NCI-H2227 (cell line): Measurements from ENCODE around the gene TYW1.
"Not testable (repeated sequence)": the region's sequence is repeated elsewhere in the genome, so short reads cannot be mapped to it uniquely, and the experiment has no call there.

Experiments used
- DNase-seq: peaks from one replicate; lab custom pipeline; 2025; ENCODE audit not compliant: unreplicated experiment; lab: John Stamatoyannopoulos, UW

TYW1 gene

DNA sequence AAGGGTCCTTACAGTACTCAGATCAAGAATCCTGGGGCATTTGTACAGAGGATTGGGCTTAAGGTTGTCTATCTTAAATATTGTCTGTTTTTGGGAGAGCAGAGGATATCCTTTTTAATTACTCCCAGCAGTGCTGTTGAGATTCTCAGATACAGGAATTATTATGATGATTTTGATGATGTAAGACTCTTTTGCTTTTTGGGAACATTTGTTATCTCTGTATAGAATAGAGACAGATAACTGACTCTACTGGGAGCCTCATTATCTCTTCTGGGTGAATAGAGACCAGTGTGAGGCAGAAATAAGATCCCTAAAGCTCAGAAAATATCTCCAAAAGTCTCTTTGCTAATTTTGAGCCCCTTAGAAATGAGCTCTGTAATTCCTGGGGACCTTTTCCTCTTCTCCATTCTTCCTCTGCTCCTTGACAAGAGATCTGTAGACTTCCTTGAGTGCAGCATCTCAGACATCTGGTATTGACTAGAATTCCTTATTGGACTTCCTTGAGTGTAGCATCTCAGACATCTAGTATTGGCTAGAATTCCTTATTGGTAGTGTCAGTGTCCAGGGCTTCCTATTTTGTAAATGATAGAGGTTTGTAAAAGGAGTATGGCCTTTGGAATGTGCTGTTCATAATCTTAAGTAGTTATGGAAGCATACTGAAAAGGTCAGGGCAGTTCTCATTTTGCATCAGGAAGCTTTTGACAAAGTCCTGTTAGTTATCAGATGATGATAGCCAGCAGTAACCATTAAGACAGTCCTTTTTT, 118.0 kb downstream of the TYW1 start:
- not testable (repeated sequence) for DNase-seq

GRCh38 chr7:67120491-67120890, 123.9 kb downstream of the TYW1 start:
- not testable (repeated sequence) for DNase-seq

- DNase-seq, result not testable (repeated sequence)
These were observed 131.6 kb downstream of the TYW1 start for GRCh38 chr7:67128257-67128656.

GRCh38 chr7:67130766-67131165, 134.1 kb downstream of the TYW1 start:
- not testable (repeated sequence) for DNase-seq

DNA sequence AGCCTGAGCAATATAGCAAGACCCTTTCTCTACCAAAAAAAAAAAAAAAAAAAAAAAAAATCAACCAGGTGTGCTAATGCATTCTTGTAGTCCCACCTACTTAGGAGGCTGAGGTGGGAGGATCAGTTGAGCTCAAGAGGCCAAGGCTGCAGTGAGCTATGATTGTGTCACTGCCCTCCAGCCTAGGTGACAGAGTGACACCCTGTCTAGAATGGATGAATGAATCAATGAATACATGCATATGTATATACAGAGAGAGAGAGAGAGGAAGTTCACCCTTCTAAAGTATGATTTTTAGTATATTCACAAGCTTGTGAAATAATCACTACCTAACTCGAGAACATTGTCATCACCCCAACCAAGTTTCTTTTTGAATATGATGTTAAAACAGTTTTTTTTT, 138.3 kb downstream of the TYW1 start:
- not testable (repeated sequence) for DNase-seq

GRCh38 chr7:67135617-67136486, 139.2 kb downstream of the TYW1 start:
- DNase-seq, result not testable (repeated sequence)

DNA sequence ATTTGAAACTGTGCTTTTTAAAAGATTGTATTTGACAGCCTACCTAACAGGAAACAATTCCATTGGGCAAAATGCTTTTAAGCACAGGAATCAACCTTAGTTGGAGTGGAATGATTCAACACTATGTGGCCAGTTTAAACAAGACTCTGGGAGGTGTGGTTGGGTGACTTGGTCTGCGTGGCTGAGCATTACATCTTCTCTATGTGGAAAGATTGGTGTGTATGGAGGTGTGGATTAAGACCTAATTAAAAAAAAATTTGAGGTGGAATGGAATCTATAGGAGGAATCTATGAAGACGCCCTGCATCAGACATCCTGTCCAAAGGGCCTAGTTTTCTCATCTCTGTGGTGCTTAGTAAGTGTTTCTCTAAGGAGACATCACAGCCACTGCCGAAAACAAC, 140.9 kb downstream of the TYW1 start:
- not testable (repeated sequence) for DNase-seq

GRCh38 chr7:67139876-67140275, 143.2 kb downstream of the TYW1 start:
- DNase-seq, result not testable (repeated sequence)

DNA sequence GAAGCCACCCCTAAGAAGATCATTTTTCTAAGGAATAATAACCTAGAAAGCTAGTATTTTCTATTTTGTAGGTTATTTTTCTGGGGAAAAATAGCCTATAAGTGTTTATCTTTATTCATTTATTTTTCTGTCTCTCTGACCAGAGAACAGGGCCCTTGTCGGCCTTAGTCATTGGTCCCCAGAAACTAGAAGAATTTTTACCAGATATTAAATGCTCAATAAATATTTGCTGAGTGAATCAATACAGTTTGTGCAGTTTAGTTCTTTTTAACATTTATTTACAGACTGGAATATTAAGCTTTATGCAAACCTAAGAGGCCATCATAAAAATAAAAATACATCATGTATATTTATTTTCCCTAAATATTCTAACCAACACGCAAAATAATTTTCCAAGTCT, 144.4 kb downstream of the TYW1 start:
- not testable (repeated sequence) for DNase-seq

GRCh38 chr7:67143091-67143786, 146.6 kb downstream of the TYW1 start:
- not testable (repeated sequence) for DNase-seq

DNA sequence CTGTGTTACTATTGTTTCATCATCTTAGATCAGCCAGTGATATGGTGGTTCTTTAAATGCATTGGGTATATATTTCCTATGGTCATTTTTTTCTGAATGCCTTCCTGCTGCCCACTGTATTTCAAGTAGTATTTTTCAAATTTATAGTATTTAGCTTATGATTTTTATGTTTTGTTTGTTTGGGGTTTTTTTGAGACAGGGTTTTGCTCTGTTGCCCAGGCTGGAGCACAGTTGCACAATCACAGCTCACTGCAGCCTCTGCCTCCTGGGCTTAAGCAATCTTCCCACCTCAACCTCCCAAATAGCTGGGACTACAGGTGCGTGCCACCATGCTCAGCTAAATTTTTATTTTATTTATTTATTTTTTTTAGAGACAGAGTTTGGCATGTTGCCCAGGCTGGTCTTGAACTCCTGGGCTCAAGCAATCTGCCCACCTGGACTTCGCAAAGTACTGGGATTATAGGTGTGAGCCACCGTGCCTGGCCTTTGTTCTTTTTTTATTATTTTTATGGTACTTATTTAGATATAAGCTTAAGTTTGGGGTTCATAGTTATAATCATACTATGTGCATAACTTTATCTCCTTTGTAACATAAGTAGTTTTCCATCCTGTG, 149.1 kb downstream of the TYW1 start:
- DNase-seq, result not testable (repeated sequence)

DNA sequence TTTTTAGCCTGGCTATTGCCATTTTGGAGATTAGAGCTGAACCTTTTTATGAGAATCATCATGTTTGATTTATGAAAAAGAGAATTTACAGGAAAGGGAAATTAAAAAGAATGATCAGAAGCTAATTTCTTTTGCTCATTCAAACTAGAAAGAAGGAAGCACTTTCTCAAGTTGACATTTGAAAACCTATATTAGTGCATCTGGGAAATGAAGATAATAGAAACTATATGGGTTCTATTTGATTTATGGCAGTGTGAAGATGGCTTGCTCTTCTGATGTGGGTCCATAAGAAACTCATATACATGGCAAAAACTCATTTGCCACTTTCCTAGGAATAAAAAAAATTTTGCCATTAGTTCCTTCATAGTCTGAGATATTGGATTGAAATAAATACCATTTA, 152.5 kb downstream of the TYW1 start:
- DNase-seq, result not testable (repeated sequence)

DNA sequence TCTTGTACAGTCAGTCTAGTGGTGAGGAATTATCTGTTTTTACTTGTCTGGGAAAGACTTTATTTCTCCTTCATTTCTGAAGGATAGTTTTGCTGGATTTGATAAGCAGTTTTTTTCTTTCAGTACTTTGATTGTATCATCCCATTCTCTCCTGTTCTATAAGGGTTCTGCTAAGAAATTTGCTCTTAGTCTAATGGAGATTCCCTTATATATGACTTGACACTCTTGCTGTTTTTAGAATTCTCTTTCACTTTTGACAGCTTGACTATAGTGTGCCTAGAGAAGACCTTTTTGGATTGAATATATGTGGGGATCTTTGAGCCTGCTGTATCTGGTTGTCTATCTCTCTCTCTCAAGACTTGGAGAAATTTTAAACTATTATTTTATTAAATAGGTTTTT, 157.7 kb downstream of the TYW1 start:
- not testable (repeated sequence) for DNase-seq

DNA sequence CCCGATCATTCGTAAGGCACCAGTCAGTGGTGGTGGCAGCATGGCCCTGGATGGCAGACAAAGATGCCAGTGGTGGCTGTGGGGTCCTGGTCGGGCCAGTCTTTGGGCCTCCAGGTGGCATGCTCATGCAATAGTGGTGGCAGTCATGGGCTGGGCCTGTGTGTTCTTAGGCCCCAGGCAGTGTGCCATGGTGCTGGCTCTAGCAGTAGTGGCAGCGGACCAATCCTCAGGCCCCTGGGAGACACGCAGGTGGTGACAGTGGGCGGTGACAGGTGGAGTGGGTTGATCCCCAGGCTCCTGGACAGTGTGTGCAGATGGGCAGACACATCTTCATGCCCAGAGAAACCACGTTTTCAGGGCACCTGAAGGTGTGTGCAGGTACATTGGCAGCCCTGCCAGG, 159.4 kb downstream of the TYW1 start:
- not testable (repeated sequence) for DNase-seq

DNA sequence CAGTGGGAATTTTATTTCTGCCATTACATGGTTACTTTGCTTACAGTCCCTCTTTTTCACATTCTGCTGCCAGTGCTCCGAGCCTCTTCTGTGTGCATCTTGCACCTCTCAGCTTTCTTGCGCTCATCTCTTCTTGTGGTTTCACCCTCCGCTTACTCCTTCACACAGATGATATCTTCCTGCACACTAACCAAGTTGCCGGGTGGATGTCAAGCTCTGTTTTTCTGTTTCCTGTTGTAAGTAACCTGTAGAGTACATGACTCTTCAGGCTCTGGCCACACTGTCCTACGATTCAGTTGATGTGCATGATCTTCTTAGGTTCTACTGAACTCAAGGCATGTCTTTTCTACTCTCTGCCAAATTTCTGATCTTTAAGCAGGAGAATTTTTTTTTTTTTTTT, 166.7 kb downstream of the TYW1 start:
- DNase-seq, result not testable (repeated sequence)

GRCh38 chr7:67171151-67171550, 174.5 kb downstream of the TYW1 start:
- DNase-seq, result not testable (repeated sequence)

DNA sequence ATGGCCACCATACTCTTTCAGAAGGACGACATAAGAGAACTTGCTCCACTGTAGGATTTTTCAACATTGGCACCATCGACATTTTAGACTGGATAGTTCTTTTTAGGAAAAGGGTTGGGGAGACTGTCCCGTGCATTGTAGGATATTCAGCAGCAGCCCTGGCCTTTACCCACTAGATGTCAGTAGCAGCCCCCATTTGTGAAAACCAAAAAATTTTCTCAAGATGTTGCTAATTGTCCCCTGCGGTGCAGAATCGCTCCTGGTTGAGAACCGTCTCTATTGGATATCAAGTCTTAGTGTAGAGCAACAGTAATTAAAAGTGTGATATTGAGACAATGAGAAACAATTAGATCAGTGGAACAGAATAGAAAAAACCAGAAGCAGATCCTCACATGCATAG, 180.1 kb downstream of the TYW1 start:
- DNase-seq, result not testable (repeated sequence)

- not testable (repeated sequence) for DNase-seq
These were observed 182.5 kb downstream of the TYW1 start for GRCh38 chr7:67178915-67179688.

DNA sequence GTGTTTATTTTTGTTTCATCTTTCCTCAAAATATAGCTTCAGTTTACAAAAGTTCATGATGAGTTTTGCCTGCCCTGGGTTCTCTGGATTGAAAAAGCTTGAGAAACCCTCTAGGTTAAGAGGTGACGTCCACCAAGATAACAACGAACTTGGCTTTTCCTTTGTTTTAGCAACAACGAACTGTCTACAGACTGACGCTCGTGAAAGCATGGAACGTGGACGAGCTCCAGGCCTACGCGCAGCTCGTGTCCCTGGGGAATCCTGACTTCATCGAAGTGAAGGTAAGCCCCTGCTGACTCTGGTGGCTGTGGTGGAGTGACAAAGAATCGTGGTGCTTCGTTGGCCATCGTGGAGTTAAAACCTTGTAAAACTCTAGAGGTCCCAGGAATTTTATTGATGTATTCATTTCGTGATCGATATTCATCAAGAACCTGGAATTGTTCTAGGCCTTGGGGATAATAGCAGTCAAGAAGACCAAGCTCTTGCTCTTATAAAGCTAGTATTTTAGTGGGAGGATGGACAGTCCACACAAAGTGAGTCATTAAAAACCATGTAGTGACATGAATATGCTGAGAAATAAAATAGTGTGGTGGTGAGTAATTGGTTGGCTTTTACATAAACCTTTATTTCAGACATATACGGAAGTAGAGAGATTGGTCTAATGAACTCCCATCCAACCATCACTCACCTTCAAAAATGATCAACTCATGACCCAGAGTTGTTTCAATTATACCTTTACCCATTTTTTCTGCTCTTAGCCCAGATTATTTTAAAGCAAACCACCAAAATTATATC, 186.5 kb downstream of the TYW1 start:
- DNase-seq, result not testable (repeated sequence)
